Right ventricle myocardium superior (tissue), 1 donor: ENCODE data around the gene CLCN5. TPM values are rescaled to one million over a fixed set of nuclear protein-coding genes. Genes with fewer than 3 reads are reported as not detected.

Experiments used
- ATAC-seq: fragments of 200-7000 bp; cut with Tn5 transposase; one replicate; pipeline ENCODE4 v1.9.1; 2020; ENCODE audit warnings: mild to moderate bottlenecking; ENCODE audit not compliant: poor library complexity
- DNase-seq: peaks from one replicate; pipeline ENCODE4 v3.0.0-alpha.2; 2020
- intact Hi-C: fragments of 100-400 bp; cut with DNase I; formaldehyde crosslinking; loops from one replicate; pipeline ENCODE4 v1.11.2; 2022
- long read RNA-seq: library from polyadenylated mRNA; unstranded; transcript quantifications from one replicate; pipeline ENCODE4 v2.0.0, GENCODE V29; 2021
- total RNA-seq: library from RNA; stranded (reverse); fragmentation: NEBNext Ultra II Directional; extraction: Animal tissue kit (Norgen Biotek cat#: 25700); gene quantifications from one replicate; pipeline ENCODE4 v1.2.1, GENCODE V29; 2021
- donor health status: DM: no; HTN: yes; CAD: no; lungs with severe emphysema.

The CLCN5 gene
- 1.2 TPM for total RNA-seq
- long read RNA-seq = 0 reads

DNA sequence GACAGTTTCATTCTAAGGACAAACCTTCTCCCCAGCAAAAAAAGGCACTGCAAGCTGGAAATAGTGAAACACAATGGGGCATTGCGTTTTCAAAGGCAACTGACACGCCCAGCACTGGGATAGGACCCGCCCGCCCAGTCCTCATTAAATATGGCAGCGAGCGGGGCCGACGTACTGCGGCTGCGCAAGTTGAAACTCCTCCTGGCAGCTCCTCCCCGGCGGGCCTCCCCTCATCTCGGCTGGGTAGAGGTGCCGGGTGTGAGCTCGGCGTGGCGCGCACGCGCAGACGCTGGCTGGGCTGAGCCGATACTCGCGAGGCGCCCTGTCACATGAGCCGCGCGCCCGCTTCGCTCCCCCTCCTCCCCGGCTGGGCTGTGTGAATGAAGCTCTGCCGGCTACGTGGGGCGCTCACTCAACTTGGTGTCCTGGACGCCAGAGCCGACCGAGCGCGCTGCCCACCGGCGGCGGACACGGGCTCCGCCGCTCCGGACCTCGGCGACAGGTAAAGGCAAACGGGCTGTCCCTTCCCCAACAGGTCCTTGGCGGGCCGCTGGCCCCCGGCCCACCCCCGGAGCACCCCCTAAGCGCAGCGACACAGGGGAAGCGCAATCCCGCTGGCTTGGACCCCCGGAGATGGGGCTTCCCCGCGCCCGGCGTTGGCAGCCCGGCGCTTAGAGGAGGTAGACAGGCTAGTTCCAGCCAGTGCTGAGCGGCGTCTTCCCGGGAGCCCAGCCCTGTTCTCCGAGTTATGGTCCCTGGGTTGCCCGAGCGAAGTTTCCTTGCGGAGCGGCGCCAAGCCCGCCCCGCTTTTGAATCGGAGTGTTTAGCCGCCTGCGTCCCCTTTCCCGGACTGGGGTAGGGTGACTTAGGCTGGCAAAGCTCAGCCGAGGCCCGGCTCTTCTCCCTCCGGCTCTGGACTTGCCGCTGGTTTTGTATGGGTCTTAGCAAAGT lies at the start of gene CLCN5:
CLCN5 (plus strand) TSS at position 306 of the 951 bp plus-strand sequence. CDS start 2,703 bp downstream, outside the sequence.
- ATAC-seq = peak; percentile 99
- intact Hi-C loops = loop anchor here (5.0 kb wide), 1 partner anchor 40 kb away; no protein-coding TSS in a partner anchor

GRCh38 chrX:49876750-49877149 lies 45.6 kb upstream of the CLCN5 start:
- DNase-seq (no peak), ATAC-seq (no peak)
- intact Hi-C loops = no loop called here

More for the DNA sequence above, at the start of gene CLCN5:
- peak; percentile 98 for DNase-seq

DNA sequence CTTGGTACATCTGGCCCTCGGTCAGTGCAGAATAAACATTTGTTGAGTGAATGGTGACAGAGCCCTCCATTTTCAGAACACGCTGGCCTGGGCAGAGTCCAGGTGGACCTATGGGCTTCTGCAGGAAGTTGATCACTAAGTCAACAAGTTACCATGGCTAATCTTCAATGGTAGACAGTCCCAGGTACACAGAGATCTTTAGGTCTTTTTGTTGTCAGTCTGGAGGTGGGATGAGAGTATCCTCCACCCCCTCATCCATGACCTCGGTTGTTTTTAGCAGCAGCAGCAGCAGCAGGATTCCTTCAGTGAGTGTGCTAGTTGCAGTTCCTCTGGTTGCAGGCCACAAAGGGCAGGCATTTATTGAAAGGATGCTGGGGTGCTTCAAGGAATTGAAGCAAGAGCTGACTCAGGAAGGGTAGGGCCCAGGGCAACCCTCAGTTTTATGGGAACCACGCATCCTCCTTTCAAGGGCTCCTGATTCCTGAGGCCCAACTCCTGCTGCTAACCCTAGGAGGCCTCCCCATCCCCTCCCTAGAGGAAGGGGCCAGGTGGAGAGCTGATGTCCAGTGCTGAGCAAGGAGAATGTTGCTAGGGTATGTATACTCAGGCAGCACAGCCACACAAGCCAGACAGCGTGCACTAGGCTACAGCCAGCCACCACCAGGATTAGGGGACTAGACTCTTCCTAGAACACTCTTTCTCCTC lies 44.8 kb upstream of the CLCN5 start:
- DNase-seq (no peak), ATAC-seq (no peak)
- intact Hi-C loops = no loop called here

DNA sequence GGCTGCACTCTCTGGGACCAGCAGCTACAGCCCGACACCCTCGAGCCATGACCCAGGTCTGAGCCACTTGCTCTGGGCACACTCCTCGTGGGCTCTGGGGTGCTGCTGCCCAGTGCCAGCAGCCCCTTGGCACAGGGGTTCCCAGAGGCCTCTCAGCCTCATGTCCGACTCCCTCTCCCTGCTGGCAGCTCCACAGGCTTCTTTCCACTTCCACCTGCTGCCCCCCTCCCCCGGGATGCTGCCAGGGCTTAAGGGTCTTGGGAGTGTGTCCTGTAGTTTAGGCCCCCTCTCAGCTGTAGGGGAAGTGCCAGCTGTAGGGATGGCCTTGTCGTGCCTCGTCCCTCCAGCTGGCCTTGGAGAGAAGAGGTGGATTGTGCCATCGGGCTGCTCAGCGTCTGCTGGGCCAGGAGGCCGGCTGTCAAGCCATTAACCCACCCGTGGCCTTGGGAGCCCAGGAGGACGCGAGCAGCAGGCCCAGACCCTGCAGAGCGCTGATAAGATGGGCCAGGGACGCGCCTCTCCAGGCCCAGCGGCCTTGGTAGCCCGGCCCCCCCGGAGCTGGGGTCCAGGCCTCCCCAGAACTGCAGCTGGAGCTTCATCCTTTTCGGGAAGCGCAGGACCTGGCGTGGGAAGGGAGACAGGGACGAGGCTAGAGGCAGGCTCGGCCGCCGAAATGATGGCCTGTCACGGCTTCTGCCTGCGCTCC lies 44.1 kb upstream of the CLCN5 start:
- ATAC-seq (peak; percentile 4), DNase-seq (no peak)
- intact Hi-C loops = no loop called here

DNA sequence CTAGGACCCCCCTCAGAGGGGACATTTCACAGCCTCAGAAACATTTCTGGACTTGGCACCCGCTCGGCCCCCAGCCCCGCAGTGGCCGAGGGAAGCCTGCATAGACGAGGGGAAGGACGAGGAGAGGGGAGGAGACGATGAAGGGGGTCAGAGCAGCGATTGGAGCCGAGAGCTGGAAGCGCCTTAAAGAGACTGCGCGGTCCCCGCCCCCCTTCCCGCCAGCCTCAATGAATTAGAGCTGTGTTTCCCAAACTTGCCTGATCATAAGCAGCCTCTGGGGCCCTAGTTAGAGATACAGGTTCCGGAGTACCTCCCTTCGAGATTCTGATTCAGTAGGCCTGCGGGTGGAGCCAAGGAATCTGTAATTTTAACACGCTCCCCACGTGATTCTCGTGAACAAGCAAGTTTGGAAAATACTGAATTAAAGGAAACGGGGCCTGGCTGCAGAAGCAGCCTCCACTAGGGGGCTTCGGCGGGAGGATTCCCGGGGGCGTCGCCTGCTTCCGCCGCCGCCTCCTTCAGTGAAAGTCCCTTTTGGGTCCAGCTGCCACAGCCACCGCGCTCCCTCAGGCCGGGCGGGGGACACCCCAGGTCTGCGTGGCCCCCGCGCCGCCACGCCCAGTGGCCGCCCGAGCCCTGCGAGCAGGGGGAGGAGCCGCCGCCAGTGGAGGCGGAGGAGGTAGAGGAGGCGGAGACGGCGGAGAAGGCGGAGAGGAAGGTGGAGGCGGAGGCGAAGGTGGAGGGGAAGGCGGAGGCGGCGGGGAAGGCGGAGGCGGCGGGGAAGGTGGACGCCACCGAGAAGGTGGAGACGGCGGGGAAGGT lies 43.4 kb upstream of the CLCN5 start, which contains the start of gene USP27X:
USP27X (plus strand) TSS at position 651 of the 822 bp plus-strand sequence. CDS start 824 bp downstream, outside the sequence.
- ATAC-seq (peak; percentile 96), DNase-seq (peak; percentile 83)
- intact Hi-C loops = no loop called here

DNA sequence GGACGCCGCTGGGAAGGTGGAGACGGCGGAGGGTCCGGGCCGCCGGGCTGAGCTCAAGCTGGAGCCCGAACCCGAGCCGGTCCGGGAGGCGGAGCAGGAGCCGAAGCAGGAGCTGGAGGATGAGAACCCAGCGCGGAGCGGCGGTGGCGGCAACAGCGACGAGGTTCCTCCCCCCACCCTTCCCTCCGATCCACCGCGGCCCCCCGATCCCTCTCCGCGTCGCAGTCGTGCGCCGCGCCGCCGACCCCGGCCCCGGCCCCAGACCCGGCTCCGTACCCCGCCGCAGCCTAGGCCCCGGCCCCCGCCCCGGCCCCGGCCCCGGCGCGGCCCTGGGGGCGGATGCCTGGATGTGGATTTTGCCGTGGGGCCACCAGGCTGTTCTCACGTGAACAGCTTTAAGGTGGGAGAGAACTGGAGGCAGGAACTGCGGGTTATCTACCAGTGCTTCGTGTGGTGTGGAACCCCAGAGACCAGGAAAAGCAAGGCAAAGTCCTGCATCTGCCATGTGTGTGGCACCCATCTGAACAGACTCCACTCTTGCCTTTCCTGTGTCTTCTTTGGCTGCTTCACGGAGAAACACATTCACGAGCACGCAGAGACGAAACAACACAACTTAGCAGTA lies 42.6 kb upstream of the CLCN5 start:
- DNase-seq (no peak), ATAC-seq (peak; percentile 18)
- intact Hi-C loops = loop anchor here (5.0 kb wide), 1 partner anchor 43 kb away; the partner anchor contains the start of gene CLCN5

DNA sequence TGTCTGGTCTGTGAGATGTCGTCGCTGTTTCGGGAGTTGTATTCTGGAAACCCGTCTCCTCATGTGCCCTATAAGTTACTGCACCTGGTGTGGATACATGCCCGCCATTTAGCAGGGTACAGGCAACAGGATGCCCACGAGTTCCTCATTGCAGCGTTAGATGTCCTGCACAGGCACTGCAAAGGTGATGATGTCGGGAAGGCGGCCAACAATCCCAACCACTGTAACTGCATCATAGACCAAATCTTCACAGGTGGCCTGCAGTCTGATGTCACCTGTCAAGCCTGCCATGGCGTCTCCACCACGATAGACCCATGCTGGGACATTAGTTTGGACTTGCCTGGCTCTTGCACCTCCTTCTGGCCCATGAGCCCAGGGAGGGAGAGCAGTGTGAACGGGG lies 41.7 kb upstream of the CLCN5 start:
- no peak for ATAC-seq
- intact Hi-C loops = loop anchor here (5.0 kb wide), 1 partner anchor 42 kb away; the partner anchor contains the start of gene CLCN5

DNA sequence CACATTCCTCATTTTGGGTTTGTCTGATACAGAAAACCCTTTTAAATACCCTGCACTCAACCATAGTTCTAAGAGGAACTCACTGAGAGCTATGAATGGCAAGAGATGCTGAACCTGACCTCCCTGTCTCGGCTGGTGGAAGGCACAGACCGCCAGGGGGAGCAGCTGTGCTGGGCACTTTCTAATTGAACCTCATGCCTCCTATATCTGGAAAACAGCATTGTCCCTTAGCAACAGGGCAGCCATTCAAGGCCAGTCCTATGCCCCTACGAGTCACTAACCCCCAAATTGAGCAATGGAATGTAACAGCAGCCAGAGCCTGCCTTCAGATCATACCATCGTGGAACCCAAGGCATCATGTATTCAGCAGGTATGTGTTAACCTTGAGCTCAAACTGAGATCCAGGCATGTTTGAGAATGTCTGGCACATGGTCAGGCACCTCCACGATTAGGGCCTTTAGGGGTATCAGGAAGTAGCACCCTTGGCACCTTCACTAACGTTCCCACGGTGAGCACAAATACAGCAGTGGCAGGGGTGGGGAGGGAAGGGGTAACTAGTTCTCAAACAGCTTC lies 38.0 kb upstream of the CLCN5 start:
- DNase-seq (peak; percentile 70), ATAC-seq (peak; percentile 51)
- intact Hi-C loops = loop anchor here (5.0 kb wide), 1 partner anchor 38 kb away; the partner anchor contains the start of gene CLCN5

More for the DNA sequence above, 41.7 kb upstream of the CLCN5 start:
- no peak for DNase-seq

GRCh38 chrX:49892542-49892941 lies 29.9 kb upstream of the CLCN5 start:
- DNase-seq = no peak
- intact Hi-C loops = no loop called here
- no peak for ATAC-seq

- ATAC-seq (no peak), DNase-seq (no peak)
- intact Hi-C loops = no loop called here
These were observed 25.4 kb upstream of the CLCN5 start for GRCh38 chrX:49896951-49897350.

DNA sequence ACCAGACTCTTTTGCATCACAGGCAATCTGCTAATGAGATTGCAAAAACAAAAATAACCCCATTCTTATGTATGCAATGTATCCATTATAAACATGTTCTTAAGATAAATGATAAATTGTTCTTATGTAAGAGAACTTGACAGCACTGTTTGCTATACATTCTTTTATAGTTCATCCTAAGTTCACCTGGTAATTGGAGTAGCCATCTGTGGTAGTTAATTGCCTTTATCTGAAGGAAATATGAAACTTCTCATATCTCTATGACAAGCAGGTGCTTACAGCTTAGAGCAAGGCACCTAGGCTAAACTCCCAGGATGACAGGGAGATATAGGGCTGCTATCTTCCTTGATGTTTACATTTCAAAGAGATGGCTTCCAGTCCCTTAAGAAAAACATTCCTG lies 21.3 kb upstream of the CLCN5 start:
- intact Hi-C loops = no loop called here
- DNase-seq = no peak
- no peak for ATAC-seq

- intact Hi-C loops = no loop called here
- ATAC-seq = no peak
- no peak for DNase-seq
These were observed 12.1 kb upstream of the CLCN5 start for GRCh38 chrX:49910344-49910743.

GRCh38 chrX:49912086-49912485 lies 10.3 kb upstream of the CLCN5 start:
- intact Hi-C loops = no loop called here
- no peak for DNase-seq
- ATAC-seq = no peak

- ATAC-seq = no peak
- DNase-seq = no peak
- intact Hi-C loops = no loop called here
These were observed 9.5 kb upstream of the CLCN5 start for GRCh38 chrX:49912861-49913260.

DNA sequence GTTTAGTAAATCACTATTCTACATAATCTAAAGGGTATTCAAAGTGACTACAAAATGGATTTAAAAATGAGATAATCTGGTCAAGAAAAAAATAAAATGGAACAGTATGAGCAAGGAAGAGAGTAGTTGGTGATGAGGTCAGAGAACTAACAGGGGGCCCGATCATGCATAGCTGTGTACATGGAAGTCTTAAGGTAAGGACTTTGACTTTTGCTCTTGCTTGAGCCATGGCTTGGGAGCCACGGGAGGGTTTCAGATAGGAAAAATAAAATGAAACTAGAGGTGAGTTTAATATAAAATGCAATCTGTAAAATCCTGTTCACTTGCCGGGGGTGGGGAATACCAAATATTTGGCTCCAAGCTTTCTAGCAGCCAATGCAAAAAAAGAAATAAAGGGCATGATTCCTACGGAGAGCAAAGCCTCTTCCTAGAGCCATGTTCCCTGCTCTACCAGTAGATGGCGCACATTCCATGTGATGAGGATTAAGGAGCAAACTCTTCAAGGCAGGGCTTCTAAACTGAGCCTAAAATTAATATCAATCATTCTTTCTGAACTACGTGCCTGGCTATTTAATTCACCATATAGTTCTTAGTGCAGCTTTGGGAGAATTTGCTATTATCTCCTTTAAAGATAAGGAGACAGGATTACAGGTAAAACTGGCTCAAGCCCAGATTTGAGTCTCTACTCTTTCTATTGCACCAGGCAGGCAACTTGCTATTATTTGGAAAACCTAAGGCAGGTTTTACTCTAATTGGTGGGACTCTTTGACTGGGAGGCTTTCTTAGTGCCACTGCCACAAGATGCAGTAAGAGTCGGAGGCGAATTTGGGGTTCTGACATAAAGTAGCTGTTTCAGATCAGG lies 6.8 kb upstream of the CLCN5 start:
- peak; percentile 83 for ATAC-seq
- intact Hi-C loops = loop anchor here (5.0 kb wide), 1 partner anchor 167 kb away; no protein-coding TSS in a partner anchor
- DNase-seq = no peak

DNA sequence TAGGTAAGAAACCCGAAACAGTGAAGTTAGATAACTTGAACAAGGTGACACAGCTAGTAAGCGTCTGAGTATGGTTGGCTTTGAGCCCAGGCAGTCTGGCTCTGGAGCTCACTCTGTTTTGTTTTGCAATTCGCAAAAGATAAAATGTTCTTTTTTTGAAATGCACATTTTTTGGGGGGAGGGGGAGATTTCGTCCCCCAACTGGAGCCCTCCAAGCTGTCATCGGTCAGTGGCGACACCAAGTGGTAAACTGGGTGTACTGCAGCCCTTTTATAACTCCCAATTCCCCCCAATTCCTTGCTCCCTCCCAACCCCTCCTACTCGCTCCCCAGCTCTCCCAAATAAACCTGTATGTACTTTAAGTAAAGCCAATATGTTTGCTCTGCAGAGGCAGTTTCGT lies 2.8 kb upstream of the CLCN5 start:
- ATAC-seq = peak; percentile 2
- intact Hi-C loops = loop anchor here (5.0 kb wide), 2 partner anchors 37 to 163 kb away; no protein-coding TSS in a partner anchor
- peak; percentile 53 for DNase-seq
